ENCODE results near the gene BCL2L1. TPM values are rescaled to one million over a fixed set of nuclear protein-coding genes. Genes with fewer than 3 reads are reported as not detected.

Gene BCL2L1
- total RNA-seq, 1 donor from 2014 or later = 200 TPM

DNA sequence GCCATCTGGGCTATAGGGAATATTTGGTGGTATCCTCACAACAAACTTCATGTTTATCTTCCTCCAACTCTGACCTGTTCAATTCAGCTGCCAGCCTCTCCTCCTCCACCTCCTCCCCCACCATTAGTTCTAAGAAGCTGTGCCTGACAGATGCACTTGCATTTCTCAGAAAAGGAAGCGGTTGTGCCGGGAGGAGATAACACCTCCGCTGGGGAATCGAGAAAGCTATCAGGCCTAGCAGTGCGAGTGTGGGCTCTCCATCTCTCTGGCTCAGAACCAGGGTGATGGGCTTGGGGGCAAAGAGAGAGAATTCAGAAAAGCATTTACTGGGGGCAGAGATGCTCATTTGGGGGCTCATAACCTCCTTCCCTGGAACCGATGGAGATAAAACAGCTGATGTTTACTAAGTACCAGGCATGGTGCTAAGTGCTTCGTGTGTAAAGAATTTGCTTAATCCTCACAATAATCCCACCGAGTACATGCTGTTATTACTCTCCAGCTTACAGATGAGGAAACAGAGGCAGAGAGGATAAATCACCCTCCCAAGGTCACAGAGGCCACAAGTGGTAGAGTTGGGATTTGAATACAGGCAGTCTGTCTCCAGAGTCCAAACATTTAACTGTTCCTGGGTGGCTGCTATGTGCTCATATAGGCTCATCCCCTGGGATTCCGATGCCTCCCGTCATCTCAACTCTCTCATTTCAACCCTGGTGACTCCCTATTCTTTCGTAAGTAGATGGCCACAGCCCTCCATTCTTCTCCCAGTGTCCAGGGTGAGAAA, 46.6 kb downstream of the BCL2L1 start:
- H3K4me3 ChIP-seq = peak overlapping the region in 1 of 2 donors; percentile 27
- no peak for DNase-seq (ENCODE audit: low spot score in 2 of 2)
- peaks cover 51 to 94% of the 10 kb centered on the region in 2 donors for H3K4me1 ChIP-seq

DNA sequence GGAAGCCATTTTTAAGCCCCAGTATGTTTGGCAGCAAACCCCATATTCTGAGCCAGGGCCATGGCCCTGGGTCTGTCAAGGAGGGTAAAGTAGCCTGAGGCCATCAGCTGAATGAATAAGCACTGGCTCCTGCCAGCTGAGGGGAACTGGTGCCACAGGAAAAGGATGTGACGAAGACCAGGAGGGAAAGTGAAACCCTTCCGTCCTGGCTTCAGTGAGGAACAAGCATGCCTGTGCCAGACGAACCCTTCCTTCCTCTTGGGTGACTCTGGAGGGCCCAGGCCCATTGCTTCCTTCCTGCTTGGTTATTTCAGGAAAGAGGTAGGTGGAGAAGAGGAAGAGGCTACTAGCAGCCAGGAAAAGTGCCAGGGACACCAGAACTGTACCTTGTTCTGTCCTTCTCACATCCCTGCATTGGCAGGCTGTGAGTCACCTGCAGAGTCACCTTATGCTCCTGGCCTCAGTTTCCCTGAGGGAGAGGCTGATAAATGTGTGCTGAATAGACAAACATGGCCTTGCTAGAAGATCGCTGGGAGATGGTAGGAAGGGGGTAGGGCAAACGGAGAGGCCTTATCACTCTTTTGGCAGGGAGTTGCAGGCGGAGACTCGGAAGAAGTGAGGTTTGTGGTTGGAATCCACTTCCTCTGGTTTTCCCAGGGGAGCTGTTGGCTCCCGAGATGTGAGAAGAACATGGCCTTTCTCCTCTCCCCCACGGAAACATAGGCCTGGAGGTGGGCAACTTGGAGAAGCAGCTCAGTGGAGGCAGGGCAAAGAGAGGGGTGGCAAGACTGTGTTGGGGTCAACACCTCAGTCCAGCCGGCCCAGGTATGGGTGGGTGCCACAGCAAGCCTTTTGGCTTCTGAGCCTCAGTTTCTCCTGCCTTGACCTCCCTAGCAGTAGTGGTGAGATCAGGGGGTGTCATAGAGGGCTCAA, 47.5 kb downstream of the BCL2L1 start:
- Histone ChIP-seq H3K4me1 (peaks cover 56 to 98% of the 10 kb centered on the region in 2 donors), H3K27me3 (no peaks in the 10 kb centered on the region), H3K27ac (peak overlapping the region; percentile 89 to 95), H3K9me3 (no peaks in the 10 kb centered on the region), H3K4me3 (peak overlapping the region; percentile 14 to 27), H3K36me3 (peaks cover 0 to 6% of the 10 kb centered on the region in 2 donors)
- DNase-seq (ENCODE audit: low spot score in 2 of 2) = peak; percentile 62 to 92
- intact Hi-C loops (cut with DNase I) = no loop called here
- TF ChIP-seq, protein P1, sequence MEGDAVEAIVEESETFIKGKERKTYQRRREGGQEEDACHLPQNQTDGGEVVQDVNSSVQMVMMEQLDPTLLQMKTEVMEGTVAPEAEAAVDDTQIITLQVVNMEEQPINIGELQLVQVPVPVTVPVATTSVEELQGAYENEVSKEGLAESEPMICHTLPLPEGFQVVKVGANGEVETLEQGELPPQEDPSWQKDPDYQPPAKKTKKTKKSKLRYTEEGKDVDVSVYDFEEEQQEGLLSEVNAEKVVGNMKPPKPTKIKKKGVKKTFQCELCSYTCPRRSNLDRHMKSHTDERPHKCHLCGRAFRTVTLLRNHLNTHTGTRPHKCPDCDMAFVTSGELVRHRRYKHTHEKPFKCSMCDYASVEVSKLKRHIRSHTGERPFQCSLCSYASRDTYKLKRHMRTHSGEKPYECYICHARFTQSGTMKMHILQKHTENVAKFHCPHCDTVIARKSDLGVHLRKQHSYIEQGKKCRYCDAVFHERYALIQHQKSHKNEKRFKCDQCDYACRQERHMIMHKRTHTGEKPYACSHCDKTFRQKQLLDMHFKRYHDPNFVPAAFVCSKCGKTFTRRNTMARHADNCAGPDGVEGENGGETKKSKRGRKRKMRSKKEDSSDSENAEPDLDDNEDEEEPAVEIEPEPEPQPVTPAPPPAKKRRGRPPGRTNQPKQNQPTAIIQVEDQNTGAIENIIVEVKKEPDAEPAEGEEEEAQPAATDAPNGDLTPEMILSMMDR (IDR thresholded peaks at IDR 0.05) = no peak

More for the DNA sequence above, 46.6 kb downstream of the BCL2L1 start:
- Histone ChIP-seq H3K27me3 (no peaks in the 10 kb centered on the region), H3K27ac (peak overlapping the region; percentile 89 to 95), H3K36me3 (peaks cover 0 to 9% of the 10 kb centered on the region in 2 donors), H3K9me3 (no peaks in the 10 kb centered on the region)
- intact Hi-C loops (cut with DNase I) = no loop called here
- TF ChIP-seq, protein P1 (IDR thresholded peaks at IDR 0.05) = no peak

DNA sequence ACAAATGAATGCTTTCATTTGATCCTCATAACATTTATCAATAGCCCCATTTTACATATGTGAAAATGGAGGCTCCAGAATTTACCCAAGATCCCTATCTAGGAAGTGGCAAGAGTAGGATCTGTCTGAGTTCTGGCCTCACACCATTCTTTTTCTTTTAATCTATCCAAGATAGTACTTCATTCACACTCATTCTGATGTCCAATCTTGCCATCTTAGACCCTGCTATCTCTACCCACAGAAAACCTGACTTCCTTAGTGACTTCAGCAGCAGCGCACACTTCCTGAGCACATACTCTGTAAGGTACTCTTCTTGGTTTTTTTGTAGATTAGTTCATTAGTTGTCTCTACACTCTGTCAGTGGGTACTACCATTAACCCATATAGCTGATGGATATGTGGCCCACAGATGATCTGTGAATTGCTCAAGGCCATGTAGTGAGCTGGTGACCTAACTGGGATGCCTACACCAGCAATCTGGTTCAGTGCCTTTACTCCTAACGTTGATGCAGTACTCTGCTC, 48.7 kb downstream of the BCL2L1 start:
- H3K4me1 ChIP-seq = peaks cover 63 to 100% of the 10 kb centered on the region in 2 donors
- TF ChIP-seq, protein P1 (IDR thresholded peaks at IDR 0.05) = no peak
- peak overlapping the region; percentile 89 to 95 for H3K27ac ChIP-seq
- DNase-seq (ENCODE audit: low spot score in 2 of 2) = no peak
- intact Hi-C loops (cut with DNase I) = no loop called here
- H3K27me3 ChIP-seq = no peaks in the 10 kb centered on the region
- H3K9me3 ChIP-seq = no peaks in the 10 kb centered on the region
- H3K36me3 ChIP-seq = peaks cover 3 to 6% of the 10 kb centered on the region in 2 donors
- H3K4me3 ChIP-seq = no peak overlapping the region

DNA sequence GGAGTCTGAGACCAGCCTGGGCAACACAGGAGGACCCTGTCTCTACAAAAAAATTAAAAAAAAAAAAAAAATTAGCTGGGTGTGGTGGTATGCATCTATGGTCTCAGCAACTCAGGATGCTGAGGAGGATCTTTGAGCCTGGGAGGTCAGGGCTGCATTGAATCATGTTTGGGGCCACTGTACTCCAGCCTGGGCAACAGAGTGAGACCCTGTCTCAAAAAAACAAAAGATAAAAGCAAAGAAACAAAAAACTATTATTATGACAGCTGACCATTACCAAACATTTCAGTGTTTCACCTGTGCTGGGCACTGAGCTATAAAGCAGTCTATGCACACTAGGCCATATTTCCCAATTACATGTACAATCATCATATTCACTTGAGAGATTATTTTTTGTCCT, 49.2 kb downstream of the BCL2L1 start:
- Histone ChIP-seq H3K9me3 (no peaks in the 10 kb centered on the region), H3K4me3 (no peak overlapping the region), H3K4me1 (peaks cover 58 to 100% of the 10 kb centered on the region in 2 donors), H3K36me3 (peaks cover 3 to 6% of the 10 kb centered on the region in 2 donors), H3K27me3 (no peaks in the 10 kb centered on the region), H3K27ac (peak overlapping the region; percentile 89 to 95)
- intact Hi-C loops (cut with DNase I) = no loop called here
- TF ChIP-seq, protein P1 (IDR thresholded peaks at IDR 0.05) = no peak
- DNase-seq (ENCODE audit: low spot score in 2 of 2) = no peak

DNA sequence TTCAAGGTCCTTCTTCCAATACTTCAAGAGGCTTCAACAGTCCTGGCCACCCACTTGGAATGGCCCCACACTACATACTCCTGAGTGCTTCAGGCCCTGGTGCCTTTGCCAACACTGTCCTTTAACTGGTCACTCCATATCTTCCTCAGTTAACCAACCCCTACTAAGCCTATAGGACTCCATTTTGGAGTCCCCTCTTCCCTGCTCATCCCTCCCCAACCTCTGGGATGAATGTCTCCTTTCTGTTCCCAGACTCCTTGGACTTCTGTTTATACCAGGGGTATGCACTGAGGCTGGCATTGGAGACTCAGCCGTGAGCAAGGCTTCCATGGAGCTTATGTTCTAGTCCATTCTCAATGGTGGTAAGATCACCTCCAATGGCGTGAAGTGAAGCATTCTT, 51.3 kb downstream of the BCL2L1 start:
- Histone ChIP-seq H3K9me3 (no peaks in the 10 kb centered on the region), H3K27ac (peak overlapping the region; percentile 89 to 95), H3K27me3 (no peaks in the 10 kb centered on the region), H3K4me1 (peaks cover 44 to 98% of the 10 kb centered on the region in 2 donors), H3K4me3 (no peak overlapping the region), H3K36me3 (peaks cover 3 to 6% of the 10 kb centered on the region in 2 donors)
- intact Hi-C loops (cut with DNase I) = loop anchor here (2.0 kb wide), 2 partner anchors 27 to 51 kb away; partner anchors contain the start of gene BCL2L1
- TF ChIP-seq, protein P1 (IDR thresholded peaks at IDR 0.05) = no peak
- DNase-seq (ENCODE audit: low spot score in 2 of 2) = no peak

Data from ascending aorta (tissue), 2 donors.